ENCODE data around the gene CBLB. TPM values are rescaled to one million over a fixed set of nuclear protein-coding genes. Genes with fewer than 3 reads are reported as not detected.
A peak's percentile ranks its signal among the peaks of the same experiment; 100 is the strongest.

The CBLB gene
- total and polyA plus RNA-seq, 2 of the 4 experiments (the other 2 are of a cell fraction): 10.1 to 20.1 TPM

- no TSS peak for BruUV-seq (replicated peaks)
- POLR2A ChIA-PET (ENCODE audit: unreplicated experiment): no interaction called here
- peaks cover 3% of the 10 kb centered on the region; the same call in 1 of the 2 replicates for H3K36me3 ChIP-seq (ENCODE audit: control insufficient read depth, insufficient read depth, low read length)
- TF ChIP-seq MXI1 (IDR thresholded peaks at IDR 0.05; ENCODE audit: borderline replicate concordance, low read depth, low read length): no peak
- no peak for TF ChIP-seq RCOR1 (IDR thresholded peaks at IDR 0.05; ENCODE audit: insufficient replicate concordance, low read length)
- TF ChIP-seq, protein P1, sequence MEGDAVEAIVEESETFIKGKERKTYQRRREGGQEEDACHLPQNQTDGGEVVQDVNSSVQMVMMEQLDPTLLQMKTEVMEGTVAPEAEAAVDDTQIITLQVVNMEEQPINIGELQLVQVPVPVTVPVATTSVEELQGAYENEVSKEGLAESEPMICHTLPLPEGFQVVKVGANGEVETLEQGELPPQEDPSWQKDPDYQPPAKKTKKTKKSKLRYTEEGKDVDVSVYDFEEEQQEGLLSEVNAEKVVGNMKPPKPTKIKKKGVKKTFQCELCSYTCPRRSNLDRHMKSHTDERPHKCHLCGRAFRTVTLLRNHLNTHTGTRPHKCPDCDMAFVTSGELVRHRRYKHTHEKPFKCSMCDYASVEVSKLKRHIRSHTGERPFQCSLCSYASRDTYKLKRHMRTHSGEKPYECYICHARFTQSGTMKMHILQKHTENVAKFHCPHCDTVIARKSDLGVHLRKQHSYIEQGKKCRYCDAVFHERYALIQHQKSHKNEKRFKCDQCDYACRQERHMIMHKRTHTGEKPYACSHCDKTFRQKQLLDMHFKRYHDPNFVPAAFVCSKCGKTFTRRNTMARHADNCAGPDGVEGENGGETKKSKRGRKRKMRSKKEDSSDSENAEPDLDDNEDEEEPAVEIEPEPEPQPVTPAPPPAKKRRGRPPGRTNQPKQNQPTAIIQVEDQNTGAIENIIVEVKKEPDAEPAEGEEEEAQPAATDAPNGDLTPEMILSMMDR (conservative IDR thresholded peaks at IDR 0.05; ENCODE audit: low read depth, low read length): no peak
- TF ChIP-seq ELK1 (IDR thresholded peaks at IDR 0.05; ENCODE audit: borderline replicate concordance, low read depth, low read length): no peak
- TF ChIP-seq MAZ (IDR thresholded peaks at IDR 0.05; ENCODE audit: borderline replicate concordance, low read depth, low read length): no peak
- TF ChIP-seq NFE2L2 (IDR thresholded peaks at IDR 0.05; ENCODE audit: low read depth, low read length): no peak
- TF ChIP-seq SMC3 (IDR thresholded peaks at IDR 0.05; ENCODE audit: low read depth, low read length): no peak
- no peak for TF ChIP-seq MAFK (IDR thresholded peaks at IDR 0.05; ENCODE audit: low read depth, low read length)
- TF ChIP-seq POLR2A (IDR thresholded peaks at IDR 0.05; ENCODE audit: low read depth, low read length): no peak
- no peak overlapping the region for H3K18ac ChIP-seq (ENCODE audit: low read depth, low read length)
- CTCF ChIA-PET: no interaction called here
- H2BK5ac ChIP-seq (ENCODE audit: low read depth, low read length, poor library complexity, severe bottlenecking): no peak overlapping the region
- no peak overlapping the region for H2BK120ac ChIP-seq (ENCODE audit: low read depth, low read length)
- no CpG with 5 or more reads among the region's 1 CpG for WGBS, 2 experiments (ENCODE audit: extremely low coverage in 2 of 2, insufficient read length in 1 of 2)
- H3K9me1 ChIP-seq (ENCODE audit: insufficient read depth, low read length): no peaks in the 10 kb centered on the region
- no peak overlapping the region for H3K4me3 ChIP-seq (ENCODE audit: insufficient read depth, low read depth, low read length)
- no peak overlapping the region for H2AK5ac ChIP-seq (ENCODE audit: low read depth, low read length)
- H3K14ac ChIP-seq (replicated peaks; ENCODE audit: low read depth, low read length): no peak overlapping the region
- H3K27me3 ChIP-seq (ENCODE audit: control insufficient read depth, insufficient read depth, low read length): no peaks in the 10 kb centered on the region
- dilution Hi-C loops (cut with HindIII; ENCODE audit: low sequenced_read_pairs, unreplicated experiment): no loop called here
- intact Hi-C loops (cut with micrococcal nuclease): no loop called here
- H4K20me1 ChIP-seq (ENCODE audit: insufficient read depth, low read length): no peaks in the 10 kb centered on the region
- no peak overlapping the region for H2BK20ac ChIP-seq (ENCODE audit: low read depth, low read length)
- no peak overlapping the region for H4K5ac ChIP-seq (ENCODE audit: low read depth, low read length)
- DNase-seq (peak; percentile 19), ATAC-seq (ENCODE audit: low read depth) (peak; percentile 49)
- H2BK15ac ChIP-seq (ENCODE audit: low read depth, low read length): no peak overlapping the region
- H2AK9ac ChIP-seq (replicated peaks; ENCODE audit: low read depth, low read length, poor library complexity): no peak overlapping the region
- H3K27ac ChIP-seq (ENCODE audit: insufficient read depth, low read length): no peak overlapping the region
- no peak overlapping the region for H4K91ac ChIP-seq (ENCODE audit: insufficient read depth, low read depth, low read length)
- H3K56ac ChIP-seq (ENCODE audit: extremely low read depth, insufficient read depth, low read length): no peak overlapping the region
- H3K9ac ChIP-seq (ENCODE audit: low read depth, low read length): no peak overlapping the region
- no peak overlapping the region for H4K8ac ChIP-seq (ENCODE audit: low read depth in 2 of 2, low read length in 2 of 2)
- H3K4me2 ChIP-seq (ENCODE audit: low read depth, low read length): no peak overlapping the region
- in situ Hi-C loops (cut with MboI; ENCODE audit: low sequenced_read_pairs): no loop called here
- no peaks in the 10 kb centered on the region for H3K79me1 ChIP-seq (ENCODE audit: low read depth in 1 of 2, low read length in 2 of 2)
- no peak overlapping the region for H2AFZ ChIP-seq (replicated peaks; ENCODE audit: low read length, poor library complexity)
- no peak overlapping the region for H3K23ac ChIP-seq (ENCODE audit: low read depth, low read length)
- H3K9me3 ChIP-seq (ENCODE audit: control insufficient read depth, insufficient read depth, low read length): no peaks in the 10 kb centered on the region
- no peak overlapping the region for H3K4ac ChIP-seq (ENCODE audit: low read depth, low read length)
- no peaks in the 10 kb centered on the region for H3K4me1 ChIP-seq (ENCODE audit: control insufficient read depth, insufficient read depth, low read length)
Observed at GRCh38 chr3:105731686-105732085, 137.1 kb downstream of the CBLB start.
